A673 (cell line): ENCODE data around the gene ACOX3. TPM values are rescaled to one million over a fixed set of nuclear protein-coding genes. Genes with fewer than 3 reads are reported as not detected.
"Not testable (repeated sequence)": the region's sequence is repeated elsewhere in the genome, so short reads cannot be mapped to it uniquely, and the experiment has no call there.

Experiments used
- Bru-seq: library from RNA; stranded (reverse); fragments of 400-500 nt; gene quantifications from one replicate; lab custom pipeline; 2021; lab: Mats Ljungman, UMichigan
- BruChase-seq, 2 experiments: library from RNA; stranded (reverse); fragments of 400-500 nt; gene quantifications; one replicate each; lab custom pipeline; 2021; lab: Mats Ljungman, UMichigan
- BruUV-seq: library from RNA; stranded (reverse); fragments of 400-500 nt; replicated peaks from 2 replicates; lab custom pipeline; 2021; lab: Mats Ljungman, UMichigan
- CTCF ChIA-PET: fragments of 300-600 bp; sonication (Branson Sonifier 250); formaldehyde crosslinking; loops from one replicate; lab custom pipeline; 2022; ENCODE audit warnings: antibody characterized with exemption; lab: Charles Lee
- POLR2A ChIA-PET: fragments of 300-600 bp; sonication (Branson Sonifier 250); formaldehyde crosslinking; loops from one replicate; lab custom pipeline; 2022; ENCODE audit warnings: antibody characterized with exemption; ENCODE audit not compliant: low non-redundant PET; lab: Charles Lee
- DNase-seq: peaks from one replicate; pipeline ENCODE4 v3.0.0-alpha.2; 2015; ENCODE audit warnings: low spot score
- H3K27ac ChIP-seq: fragments of 200-600 bp; sonication (generic); 2 replicates; pipeline ENCODE4 v1.5.1; 2016; ENCODE audit warnings: mixed run types, low read depth, mild to moderate bottlenecking, mixed read lengths, antibody characterized with exemption, low read length; ENCODE audit not compliant: poor library complexity, severe bottlenecking
- H3K27me3 ChIP-seq: fragments of 200-600 bp; sonication (generic); replicated peaks from 2 replicates; pipeline ENCODE4 v1.6.1; 2017; ENCODE audit warnings: mixed run types, low read depth, mild to moderate bottlenecking, mixed read lengths, antibody characterized with exemption, low read length; ENCODE audit not compliant: insufficient read depth, poor library complexity
- H3K36me3 ChIP-seq: fragments of 200-600 bp; sonication (generic); 2 replicates; pipeline ENCODE4 v1.6.1; 2016; ENCODE audit warnings: mixed run types, mild to moderate bottlenecking, mixed read lengths, antibody characterized with exemption, low read length; ENCODE audit not compliant: insufficient read depth, poor library complexity, severe bottlenecking
- H3K4me1 ChIP-seq: fragments of 200-600 bp; sonication (generic); 2 replicates; pipeline ENCODE4 v1.6.1; 2017; ENCODE audit warnings: mixed run types, mild to moderate bottlenecking, mixed read lengths, antibody characterized with exemption, low read length; ENCODE audit not compliant: insufficient read depth, poor library complexity, severe bottlenecking
- H3K4me3 ChIP-seq: fragments of 200-600 bp; sonication (generic); 2 replicates; pipeline ENCODE4 v1.5.1; 2016; ENCODE audit warnings: low read depth, mixed run types, mild to moderate bottlenecking, mixed read lengths, low read length; ENCODE audit not compliant: poor library complexity, severe bottlenecking
- H3K9me3 ChIP-seq: fragments of 200-600 bp; sonication (generic); 2 replicates; pipeline ENCODE4 v1.6.1; 2016; ENCODE audit warnings: mixed run types, low read depth, mild to moderate bottlenecking, mixed read lengths, antibody characterized with exemption, low read length; ENCODE audit not compliant: poor library complexity, severe bottlenecking
- CTCF ChIP-seq: fragments of 300-800, 200-600 bp; sonication (generic); conservative IDR thresholded peaks from 2 replicates; pipeline ENCODE4 v1.5.1; 2017; ENCODE audit warnings: low read depth, mild to moderate bottlenecking, antibody characterized with exemption, low read length, moderate library complexity, mixed read lengths
- EZH2 ChIP-seq: fragments of 200-600 bp; sonication (generic); IDR thresholded peaks from 2 replicates; pipeline ENCODE4 v1.6.1; 2017; ENCODE audit warnings: borderline replicate concordance, low read depth, mild to moderate bottlenecking, mixed read lengths, antibody characterized with exemption, low read length; ENCODE audit not compliant: poor library complexity, severe bottlenecking
- intact Hi-C: fragments of 100-400 bp; cut with micrococcal nuclease; formaldehyde crosslinking; loops from one replicate; pipeline ENCODE4 v1.10.0; 2022; ENCODE audit not compliant: unreplicated experiment
- long read RNA-seq: library from polyadenylated mRNA; stranded (forward); transcript quantifications from one replicate; pipeline ENCODE4 v2.0.0, GENCODE V29; 2022
- total RNA-seq: library from RNA; stranded (reverse); gene quantifications from 2 replicates; pipeline ENCODE4 v1.2.3, GENCODE V29; 2021

The ACOX3 gene
- total RNA-seq: 14.3 and 18.9 TPM in 2 replicates
- percentile 57 among the genes with signal in this experiment for Bru-seq, nascent RNA
- percentile 63 among the genes with signal in this experiment for BruChase-seq, experiment 1, labeled RNA remaining after a 2-hour chase
- BruChase-seq, experiment 2, labeled RNA remaining after a 6-hour chase: percentile 59 among the genes with signal in this experiment
- long read RNA-seq, transcript ACOX3-203 (18 exons, 2,253 nt): major isoform, 24 of 71 reads
- long read RNA-seq, partial matches to known transcripts: 10 of 71 reads
- long read RNA-seq, other reads (novel, unspliced or antisense): 35 of 71 reads

- ChIA-PET CTCF (no interaction called here), POLR2A (interaction anchor here (0.6 kb wide), 1 partner anchor 12 kb away, joined by 3 read pairs; no protein-coding TSS in a partner anchor)
- H3K4me3 ChIP-seq: peak within 1 kb of the TSS; percentile 96
- H3K9me3 ChIP-seq: no peaks in the 10 kb centered on the region
- H3K36me3 ChIP-seq: no peaks in the 10 kb centered on the region
- TF ChIP-seq EZH2: no peak
- TF ChIP-seq CTCF: no peak
- peak; percentile 92 for DNase-seq
- peaks cover 12% of the 10 kb centered on the region for H3K4me1 ChIP-seq
- intact Hi-C loops: no loop called here
- peak within 1 kb of the TSS; percentile 96 for H3K27ac ChIP-seq
- H3K27me3 ChIP-seq: no peaks in the 10 kb centered on the region
- BruUV-seq: no TSS peak
Measured at GRCh38 chr4:8440492-8441311, at the start of gene ACOX3, which contains the start of gene TRMT44. Gene ACOX3 (minus strand): TSS chr4:8440723. CDS start chr4:8416521, 24,202 bp downstream. Gene TRMT44 (plus strand): TSS chr4:8440777. CDS start chr4:8440823, 46 bp downstream.

GRCh38 chr4:8488791-8489369, 48.4 kb upstream of the ACOX3 start:
- ChIA-PET POLR2A (no interaction called here), CTCF (no interaction called here)
- Histone ChIP-seq H3K9me3 (no peaks in the 10 kb centered on the region), H3K27ac (no peak overlapping the region), H3K27me3 (no peaks in the 10 kb centered on the region), H3K36me3 (no peaks in the 10 kb centered on the region), H3K4me1 (peaks cover 10% of the 10 kb centered on the region), H3K4me3 (no peak overlapping the region)
- DNase-seq: no peak
- TF ChIP-seq EZH2 (no peak), CTCF (no peak)
- intact Hi-C loops: no loop called here
- BruUV-seq: no TSS peak

GRCh38 chr4:8486643-8487042, 46.1 kb upstream of the ACOX3 start:
- H3K27ac ChIP-seq, H3K4me1 ChIP-seq, POLR2A ChIA-PET, DNase-seq, H3K36me3 ChIP-seq, intact Hi-C loops, H3K27me3 ChIP-seq, H3K9me3 ChIP-seq, CTCF ChIA-PET, BruUV-seq, H3K4me3 ChIP-seq: not testable (repeated sequence)
